ENCODE measurements around the gene MARCHF10.

DNA sequence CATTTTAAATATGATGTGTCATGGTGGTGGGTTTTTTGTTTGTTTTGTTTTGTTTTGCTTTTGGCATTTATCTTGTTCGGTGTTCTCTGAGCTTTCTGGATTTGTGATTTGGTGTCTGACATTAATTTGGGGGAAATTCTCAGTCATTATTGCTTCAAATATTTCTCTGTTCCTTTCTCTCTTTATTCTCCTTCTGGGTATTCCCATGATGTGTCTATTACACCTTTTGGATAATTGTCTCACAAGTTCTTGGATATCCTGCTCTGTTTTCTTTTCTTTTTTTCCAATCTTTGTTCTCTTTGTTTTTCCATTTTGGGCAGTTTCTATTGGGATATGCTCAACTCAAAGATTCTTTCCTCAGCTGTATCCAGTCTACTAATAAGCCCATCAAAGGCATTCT is 88.5 kb downstream of the MARCHF10 start:
- TF ChIP-seq POLR2A (IDR thresholded peaks at IDR 0.05; ENCODE audit: low read depth, low read length) (no peak), EZH2 (IDR thresholded peaks at IDR 0.05; ENCODE audit: borderline replicate concordance, low read depth, low read length, severe bottlenecking) (no peak)
- TF ChIP-seq, protein P1, sequence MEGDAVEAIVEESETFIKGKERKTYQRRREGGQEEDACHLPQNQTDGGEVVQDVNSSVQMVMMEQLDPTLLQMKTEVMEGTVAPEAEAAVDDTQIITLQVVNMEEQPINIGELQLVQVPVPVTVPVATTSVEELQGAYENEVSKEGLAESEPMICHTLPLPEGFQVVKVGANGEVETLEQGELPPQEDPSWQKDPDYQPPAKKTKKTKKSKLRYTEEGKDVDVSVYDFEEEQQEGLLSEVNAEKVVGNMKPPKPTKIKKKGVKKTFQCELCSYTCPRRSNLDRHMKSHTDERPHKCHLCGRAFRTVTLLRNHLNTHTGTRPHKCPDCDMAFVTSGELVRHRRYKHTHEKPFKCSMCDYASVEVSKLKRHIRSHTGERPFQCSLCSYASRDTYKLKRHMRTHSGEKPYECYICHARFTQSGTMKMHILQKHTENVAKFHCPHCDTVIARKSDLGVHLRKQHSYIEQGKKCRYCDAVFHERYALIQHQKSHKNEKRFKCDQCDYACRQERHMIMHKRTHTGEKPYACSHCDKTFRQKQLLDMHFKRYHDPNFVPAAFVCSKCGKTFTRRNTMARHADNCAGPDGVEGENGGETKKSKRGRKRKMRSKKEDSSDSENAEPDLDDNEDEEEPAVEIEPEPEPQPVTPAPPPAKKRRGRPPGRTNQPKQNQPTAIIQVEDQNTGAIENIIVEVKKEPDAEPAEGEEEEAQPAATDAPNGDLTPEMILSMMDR (IDR thresholded peaks at IDR 0.05; ENCODE audit: extremely low read depth in 1 of 2, insufficient read depth in 1 of 2, low read depth in 1 of 2, low read length in 2 of 2): no peak
